Erythroblast (primary cell): ENCODE measurements around the gene OGA.

ENCODE experiments used
- GATA1 ChIP-seq: IDR thresholded peaks from 2 replicates; pipeline ENCODE4 v1.6.1; 2011; ENCODE audit warnings: low read depth, mild to moderate bottlenecking, control low read depth, low read length, moderate library complexity
- POLR2A ChIP-seq: IDR thresholded peaks from 2 replicates; pipeline ENCODE4 v1.6.1; 2011; ENCODE audit warnings: mild to moderate bottlenecking, low read length

- TF ChIP-seq POLR2A (no peak), GATA1 (no peak)
Measured at GRCh38 chr10:101780818-101781654, 37.2 kb downstream of the OGA start.
